Measurements from ENCODE around the gene CACNA2D1.

Gene CACNA2D1

GRCh38 chr7:82443547-82444219, at the start of gene CACNA2D1:
Gene CACNA2D1 (minus strand): TSS chr7:82443777.
- peaks cover 11% of the 10 kb centered on the region for H3K9me3 ChIP-seq
- H3K27me3 ChIP-seq, result peaks cover 31% of the 10 kb centered on the region
- no peaks in the 10 kb centered on the region for H3K36me3 ChIP-seq
- peak within 1 kb of the TSS; percentile 69 for H3K4me3 ChIP-seq
- H3K4me2 ChIP-seq, result peak within 1 kb of the TSS; percentile 78
- H3K9ac ChIP-seq, result peak within 1 kb of the TSS; percentile 34; the same call in 1 of the 2 replicates
- no peaks in the 10 kb centered on the region for H3K4me1 ChIP-seq
- no peak within 1 kb of the TSS for H3K27ac ChIP-seq
- TF ChIP-seq Cebpa-rat (IDR thresholded peaks at IDR 0.05), result no peak
- no peaks in the 10 kb centered on the region for H4K20me1 ChIP-seq

GRCh38 chr7:82481499-82482097, 38.0 kb upstream of the CACNA2D1 start:
- H3K4me3 ChIP-seq, result no peak overlapping the region
- no peaks in the 10 kb centered on the region for H3K9me3 ChIP-seq
- H3K27me3 ChIP-seq, result no peaks in the 10 kb centered on the region
- H3K9ac ChIP-seq, result no peak overlapping the region
- H3K36me3 ChIP-seq, result no peaks in the 10 kb centered on the region
- no peaks in the 10 kb centered on the region for H4K20me1 ChIP-seq
- H3K4me1 ChIP-seq, result no peaks in the 10 kb centered on the region
- no peak for TF ChIP-seq Cebpa-rat (IDR thresholded peaks at IDR 0.05)
- no peak overlapping the region for H3K27ac ChIP-seq
- no peak overlapping the region for H3K4me2 ChIP-seq

- H3K4me1 ChIP-seq, result no peaks in the 10 kb centered on the region
- H4K20me1 ChIP-seq, result no peaks in the 10 kb centered on the region
- H3K27ac ChIP-seq, result no peak overlapping the region
- no peak overlapping the region for H3K9ac ChIP-seq
- no peak overlapping the region for H3K4me3 ChIP-seq
- no peak for TF ChIP-seq Cebpa-rat (IDR thresholded peaks at IDR 0.05)
- no peaks in the 10 kb centered on the region for H3K9me3 ChIP-seq
- no peak overlapping the region for H3K4me2 ChIP-seq
- no peaks in the 10 kb centered on the region for H3K36me3 ChIP-seq
- H3K27me3 ChIP-seq, result no peaks in the 10 kb centered on the region
These were observed 34.3 kb upstream of the CACNA2D1 start for GRCh38 chr7:82477733-82478515.

- H4K20me1 ChIP-seq, result no peaks in the 10 kb centered on the region
- no peak overlapping the region for H3K27ac ChIP-seq
- no peak overlapping the region for H3K4me3 ChIP-seq
- no peaks in the 10 kb centered on the region for H3K27me3 ChIP-seq
- no peak overlapping the region for H3K4me2 ChIP-seq
- no peak overlapping the region for H3K9ac ChIP-seq
- no peaks in the 10 kb centered on the region for H3K4me1 ChIP-seq
- TF ChIP-seq Cebpa-rat (IDR thresholded peaks at IDR 0.05), result no peak
- H3K36me3 ChIP-seq, result no peaks in the 10 kb centered on the region
- H3K9me3 ChIP-seq, result no peaks in the 10 kb centered on the region
These were observed 29.4 kb upstream of the CACNA2D1 start for GRCh38 chr7:82472966-82473365.

- no peak overlapping the region for H3K4me3 ChIP-seq
- H3K4me2 ChIP-seq, result no peak overlapping the region
- no peaks in the 10 kb centered on the region for H4K20me1 ChIP-seq
- H3K27ac ChIP-seq, result no peak overlapping the region
- H3K9ac ChIP-seq, result no peak overlapping the region
- no peaks in the 10 kb centered on the region for H3K36me3 ChIP-seq
- H3K9me3 ChIP-seq, result no peaks in the 10 kb centered on the region
- H3K27me3 ChIP-seq, result no peaks in the 10 kb centered on the region
- H3K4me1 ChIP-seq, result no peaks in the 10 kb centered on the region
- TF ChIP-seq Cebpa-rat (IDR thresholded peaks at IDR 0.05), result no peak
These were observed 27.9 kb upstream of the CACNA2D1 start for GRCh38 chr7:82471351-82472020.

GRCh38 chr7:82469207-82469606, 25.6 kb upstream of the CACNA2D1 start:
- H3K36me3 ChIP-seq, result no peaks in the 10 kb centered on the region

GRCh38 chr7:82468435-82468834, 24.9 kb upstream of the CACNA2D1 start:
- no peaks in the 10 kb centered on the region for H3K9me3 ChIP-seq
- no peaks in the 10 kb centered on the region for H4K20me1 ChIP-seq
- H3K36me3 ChIP-seq, result no peaks in the 10 kb centered on the region
- H3K9ac ChIP-seq, result no peak overlapping the region
- no peak overlapping the region for H3K4me2 ChIP-seq
- H3K4me1 ChIP-seq, result no peaks in the 10 kb centered on the region
- H3K27ac ChIP-seq, result no peak overlapping the region
- no peak overlapping the region for H3K4me3 ChIP-seq
- TF ChIP-seq Cebpa-rat (IDR thresholded peaks at IDR 0.05), result no peak
- no peaks in the 10 kb centered on the region for H3K27me3 ChIP-seq

More at GRCh38 chr7:82469207-82469606, 25.6 kb upstream of the CACNA2D1 start:
- no peak overlapping the region for H3K9ac ChIP-seq
- no peak overlapping the region for H3K27ac ChIP-seq
- H3K4me1 ChIP-seq, result no peaks in the 10 kb centered on the region
- H3K4me3 ChIP-seq, result no peak overlapping the region
- no peaks in the 10 kb centered on the region for H3K9me3 ChIP-seq
- H4K20me1 ChIP-seq, result no peaks in the 10 kb centered on the region
- TF ChIP-seq Cebpa-rat (IDR thresholded peaks at IDR 0.05), result no peak
- H3K27me3 ChIP-seq, result no peaks in the 10 kb centered on the region
- no peak overlapping the region for H3K4me2 ChIP-seq

- Histone ChIP-seq H3K27ac (no peak overlapping the region), H3K27me3 (no peaks in the 10 kb centered on the region), H3K36me3 (no peaks in the 10 kb centered on the region), H3K9me3 (no peaks in the 10 kb centered on the region; the same call in 1 of the 2 replicates), H4K20me1 (no peaks in the 10 kb centered on the region), H3K4me1 (no peaks in the 10 kb centered on the region), H3K9ac (no peak overlapping the region), H3K4me2 (no peak overlapping the region), H3K4me3 (no peak overlapping the region)
- TF ChIP-seq Cebpa-rat (IDR thresholded peaks at IDR 0.05), result no peak
These were observed 23.4 kb upstream of the CACNA2D1 start for GRCh38 chr7:82467020-82467419.

- TF ChIP-seq Cebpa-rat (IDR thresholded peaks at IDR 0.05), result no peak
- Histone ChIP-seq H3K27ac (no peak overlapping the region), H4K20me1 (no peaks in the 10 kb centered on the region), H3K9me3 (no peaks in the 10 kb centered on the region; the same call in 1 of the 2 replicates), H3K27me3 (no peaks in the 10 kb centered on the region), H3K36me3 (no peaks in the 10 kb centered on the region), H3K9ac (no peak overlapping the region), H3K4me3 (no peak overlapping the region), H3K4me1 (no peaks in the 10 kb centered on the region), H3K4me2 (no peak overlapping the region)
These were observed 20.8 kb upstream of the CACNA2D1 start for GRCh38 chr7:82464372-82464771.

Data from BLaER1 (cell line).